Karpas-422 (cell line): ENCODE results near the gene LRRC4. TPM values are rescaled to one million over a fixed set of nuclear protein-coding genes. Genes with fewer than 3 reads are reported as not detected.

Source experiments
- DNase-seq: peaks from one replicate; pipeline ENCODE4 v3.0.0-alpha.2; 2015
- H2AFZ ChIP-seq: fragments of 200-600 bp; sonication (generic); 2 replicates; pipeline ENCODE4 v1.6.1; 2014; ENCODE audit warnings: antibody characterized with exemption, low read length, mixed read lengths
- H3K27ac ChIP-seq: fragments of 200-600 bp; sonication (generic); 2 replicates; pipeline ENCODE4 v1.5.1; 2014; ENCODE audit warnings: mild to moderate bottlenecking, low read length, moderate library complexity
- H3K27me3 ChIP-seq: fragments of 200-600 bp; sonication (generic); 2 replicates; pipeline ENCODE4 v1.6.1; 2014; ENCODE audit warnings: low read length, mixed read lengths
- H3K36me3 ChIP-seq: fragments of 200-600 bp; sonication (generic); 2 replicates; pipeline ENCODE4 v1.6.1; 2014; ENCODE audit warnings: low read length, mixed read lengths; ENCODE audit not compliant: insufficient read depth
- H3K4me1 ChIP-seq: fragments of 200-600 bp; sonication (generic); 2 replicates; pipeline ENCODE4 v1.6.1; 2014; ENCODE audit warnings: mild to moderate bottlenecking, low read length, mixed read lengths
- H3K4me2 ChIP-seq: fragments of 200-600 bp; sonication (generic); 2 replicates; pipeline ENCODE4 v1.6.1; 2014; ENCODE audit warnings: low read length, low read depth, mild to moderate bottlenecking; ENCODE audit not compliant: poor library complexity, severe bottlenecking
- H3K4me3 ChIP-seq: fragments of 200-600 bp; sonication (generic); 2 replicates; pipeline ENCODE4 v1.5.1; 2014; ENCODE audit warnings: mild to moderate bottlenecking, antibody characterized with exemption, low read length, mixed read lengths
- H3K79me2 ChIP-seq: fragments of 200-600 bp; sonication (generic); 2 replicates; pipeline ENCODE4 v1.6.1; 2014; ENCODE audit warnings: mild to moderate bottlenecking, low read length, mixed read lengths
- H3K9ac ChIP-seq: fragments of 200-600 bp; sonication (generic); 2 replicates; pipeline ENCODE4 v1.6.0; 2014; ENCODE audit warnings: low read length
- H3K9me2 ChIP-seq: fragments of 200-600 bp; sonication (generic), shearing (Covaris generic); replicated peaks from 2 replicates; pipeline ENCODE4 v1.6.0; 2014; ENCODE audit warnings: mild to moderate bottlenecking, low read length, moderate library complexity; ENCODE audit not compliant: insufficient read depth
- H3K9me3 ChIP-seq: fragments of 300-700, 200-600 bp; sonication (generic); 2 replicates; pipeline ENCODE4 v1.6.1; 2014; ENCODE audit warnings: low read length, mixed read lengths
- H4K20me1 ChIP-seq: fragments of 200-600 bp; sonication (generic); 2 replicates; pipeline ENCODE4 v1.6.1; 2014; ENCODE audit warnings: mild to moderate bottlenecking, antibody characterized with exemption, low read length, low read depth; ENCODE audit not compliant: insufficient read depth
- total RNA-seq: library from RNA; depleted of rRNA; stranded (reverse); fragments of >200 nt; shearing (Covaris generic); gene quantifications from 2 replicates; pipeline ENCODE4 v1.2.3, GENCODE V29; 2014; ENCODE audit warnings: low replicate concordance

LRRC4 gene
- total RNA-seq, 1 experiment from 2014 or later: 52.0 TPM

GRCh38 chr7:127997226-127997922, 33.9 kb downstream of the LRRC4 start:
- H4K20me1 ChIP-seq: no peaks in the 10 kb centered on the region
- H3K36me3 ChIP-seq: peaks cover 10% of the 10 kb centered on the region; the same call in 1 of the 2 replicates
- H3K27ac ChIP-seq: peak overlapping the region; percentile 22; the same call in 1 of the 2 replicates
- H3K4me2 ChIP-seq: no peak overlapping the region
- no peak for DNase-seq
- H3K79me2 ChIP-seq: peaks cover 31% of the 10 kb centered on the region
- H3K9me2 ChIP-seq: no peaks in the 10 kb centered on the region
- H3K4me3 ChIP-seq: no peak overlapping the region
- no peaks in the 10 kb centered on the region for H3K9me3 ChIP-seq
- no peaks in the 10 kb centered on the region for H3K27me3 ChIP-seq
- peaks cover 26% of the 10 kb centered on the region for H3K4me1 ChIP-seq
- H2AFZ ChIP-seq: no peak overlapping the region
- H3K9ac ChIP-seq: no peak overlapping the region

- H3K27ac ChIP-seq: peak overlapping the region; percentile 22; the same call in 1 of the 2 replicates
- H3K27me3 ChIP-seq: no peaks in the 10 kb centered on the region
- H4K20me1 ChIP-seq: no peaks in the 10 kb centered on the region
- peaks cover 19% of the 10 kb centered on the region for H3K4me1 ChIP-seq
- H3K36me3 ChIP-seq: peaks cover 14% of the 10 kb centered on the region; the same call in 1 of the 2 replicates
- H3K4me2 ChIP-seq: no peak overlapping the region
- H3K9ac ChIP-seq: no peak overlapping the region
- no peaks in the 10 kb centered on the region for H3K9me2 ChIP-seq
- DNase-seq: no peak
- peaks cover 26% of the 10 kb centered on the region for H3K79me2 ChIP-seq
- no peak overlapping the region for H3K4me3 ChIP-seq
- no peaks in the 10 kb centered on the region for H3K9me3 ChIP-seq
- H2AFZ ChIP-seq: no peak overlapping the region
Observed at GRCh38 chr7:127996253-127997071, 34.8 kb downstream of the LRRC4 start.

- H3K27ac ChIP-seq: peak overlapping the region; percentile 28; the same call in 1 of the 2 replicates
- H3K36me3 ChIP-seq: peaks cover 17% of the 10 kb centered on the region; the same call in 1 of the 2 replicates
- no peak overlapping the region for H3K4me2 ChIP-seq
- H3K4me1 ChIP-seq: peaks cover 15% of the 10 kb centered on the region
- H3K4me3 ChIP-seq: no peak overlapping the region
- peaks cover 23% of the 10 kb centered on the region for H3K79me2 ChIP-seq
- H2AFZ ChIP-seq: no peak overlapping the region
- H3K9me3 ChIP-seq: no peaks in the 10 kb centered on the region
- no peaks in the 10 kb centered on the region for H4K20me1 ChIP-seq
- no peaks in the 10 kb centered on the region for H3K9me2 ChIP-seq
- no peaks in the 10 kb centered on the region for H3K27me3 ChIP-seq
- no peak for DNase-seq
- H3K9ac ChIP-seq: no peak overlapping the region
Observed at GRCh38 chr7:127995881-127996215, 35.4 kb downstream of the LRRC4 start.

- Histone ChIP-seq H3K4me2 (no peak overlapping the region), H3K9ac (no peak overlapping the region), H3K27ac (peak overlapping the region; percentile 28; the same call in 1 of the 2 replicates), H3K36me3 (peaks cover 22% of the 10 kb centered on the region; the same call in 1 of the 2 replicates), H3K79me2 (peaks cover 24% of the 10 kb centered on the region), H3K27me3 (no peaks in the 10 kb centered on the region), H4K20me1 (no peaks in the 10 kb centered on the region), H3K9me2 (no peaks in the 10 kb centered on the region), H3K4me3 (no peak overlapping the region), H3K9me3 (no peaks in the 10 kb centered on the region), H2AFZ (no peak overlapping the region), H3K4me1 (peaks cover 13% of the 10 kb centered on the region)
- no peak for DNase-seq
Observed at GRCh38 chr7:127995156-127995880, 35.9 kb downstream of the LRRC4 start.

GRCh38 chr7:127993987-127994386, 37.2 kb downstream of the LRRC4 start:
- H3K4me1 ChIP-seq: peaks cover 5% of the 10 kb centered on the region
- H3K27me3 ChIP-seq: no peaks in the 10 kb centered on the region
- H3K4me2 ChIP-seq: no peak overlapping the region
- no peak overlapping the region for H3K9ac ChIP-seq
- H3K4me3 ChIP-seq: no peak overlapping the region
- no peaks in the 10 kb centered on the region for H4K20me1 ChIP-seq
- H3K9me2 ChIP-seq: no peaks in the 10 kb centered on the region
- no peak for DNase-seq
- peaks cover 30% of the 10 kb centered on the region for H3K79me2 ChIP-seq
- no peaks in the 10 kb centered on the region for H3K9me3 ChIP-seq
- H3K27ac ChIP-seq: no peak overlapping the region
- peaks cover 23% of the 10 kb centered on the region; the same call in 1 of the 2 replicates for H3K36me3 ChIP-seq
- no peak overlapping the region for H2AFZ ChIP-seq

GRCh38 chr7:127993317-127993716, 37.9 kb downstream of the LRRC4 start:
- H3K4me1 ChIP-seq: peaks cover 2% of the 10 kb centered on the region
- H3K9ac ChIP-seq: no peak overlapping the region
- no peak overlapping the region for H3K27ac ChIP-seq
- H3K36me3 ChIP-seq: peaks cover 21% of the 10 kb centered on the region; the same call in 1 of the 2 replicates
- H2AFZ ChIP-seq: no peak overlapping the region
- no peaks in the 10 kb centered on the region for H3K9me2 ChIP-seq
- H4K20me1 ChIP-seq: no peaks in the 10 kb centered on the region
- peaks cover 26% of the 10 kb centered on the region for H3K79me2 ChIP-seq
- no peak overlapping the region for H3K4me2 ChIP-seq
- no peak overlapping the region for H3K4me3 ChIP-seq
- H3K27me3 ChIP-seq: no peaks in the 10 kb centered on the region
- DNase-seq: no peak
- H3K9me3 ChIP-seq: no peaks in the 10 kb centered on the region

- peaks cover 47% of the 10 kb centered on the region for H3K79me2 ChIP-seq
- H4K20me1 ChIP-seq: no peaks in the 10 kb centered on the region
- H2AFZ ChIP-seq: no peak overlapping the region
- no peak overlapping the region for H3K4me2 ChIP-seq
- H3K9me2 ChIP-seq: no peaks in the 10 kb centered on the region
- H3K4me1 ChIP-seq: peaks cover 35% of the 10 kb centered on the region
- peaks cover 13% of the 10 kb centered on the region; the same call in 1 of the 2 replicates for H3K36me3 ChIP-seq
- H3K9ac ChIP-seq: no peak overlapping the region
- H3K27ac ChIP-seq: no peak overlapping the region
- H3K27me3 ChIP-seq: no peaks in the 10 kb centered on the region
- DNase-seq: no peak
- H3K4me3 ChIP-seq: no peak overlapping the region
- H3K9me3 ChIP-seq: no peaks in the 10 kb centered on the region
Observed at GRCh38 chr7:127988751-127989150, 42.5 kb downstream of the LRRC4 start.
